SK-N-SH treated with all-trans-retinoic acid at 6 μM for 48 hours (cell line): ENCODE measurements around the gene PSMB5.

ENCODE experiments used
- ATAC-seq: fragments of 200-7000 bp; cut with Tn5 transposase; 3 replicates; pipeline ENCODE4 v1.9.1; 2020; ENCODE audit warnings: mild to moderate bottlenecking, moderate library complexity
- ARNTL ChIP-seq: fragments of 450-650 bp; formaldehyde crosslinking; IDR thresholded peaks from 2 replicates; pipeline ENCODE4 v1.5.0; 2020; ENCODE audit warnings: low read depth, mild to moderate bottlenecking, moderate library complexity, borderline replicate concordance
- BACH2 ChIP-seq: fragments of 250-450 bp; sonication (Bioruptor Pico); IDR thresholded peaks from 2 replicates; pipeline ENCODE4 v1.9.0; 2021; ENCODE audit warnings: mild to moderate bottlenecking, borderline replicate concordance
- CSDC2 ChIP-seq: fragments of 250-450 bp; sonication (Bioruptor Pico); IDR thresholded peaks from 2 replicates; pipeline ENCODE4 v1.5.0; 2020; ENCODE audit warnings: mild to moderate bottlenecking, moderate library complexity
- CSRNP3 ChIP-seq: fragments of 250-450 bp; sonication (Bioruptor Pico); IDR thresholded peaks from 2 replicates; pipeline ENCODE4 v1.5.1; 2021; ENCODE audit warnings: mild to moderate bottlenecking, moderate library complexity
- ESRRG ChIP-seq: fragments of 250-450 bp; sonication (Bioruptor Pico); IDR thresholded peaks from 2 replicates; pipeline ENCODE4 v1.6.1; 2021; ENCODE audit warnings: mild to moderate bottlenecking
- GLIS3 ChIP-seq: fragments of 250-450 bp; sonication (Bioruptor Pico); IDR thresholded peaks from 2 replicates; pipeline ENCODE4 v1.5.0; 2020; ENCODE audit warnings: mild to moderate bottlenecking, moderate library complexity
- OSR1 ChIP-seq: fragments of 250-450 bp; sonication (Bioruptor Pico); IDR thresholded peaks from 2 replicates; pipeline ENCODE4 v1.8.0; 2022; ENCODE audit warnings: moderate library complexity, mild to moderate bottlenecking, inconsistent platforms
- PATZ1 ChIP-seq: fragments of 250-450 bp; sonication (Bioruptor Pico); IDR thresholded peaks from 2 replicates; pipeline ENCODE4 v1.8.0; 2020; ENCODE audit warnings: mild to moderate bottlenecking, moderate library complexity, borderline replicate concordance
- PPARA ChIP-seq: fragments of 250-450 bp; sonication (Bioruptor Pico); IDR thresholded peaks from 2 replicates; pipeline ENCODE4 v1.5.0; 2020; ENCODE audit warnings: mild to moderate bottlenecking, borderline replicate concordance
- RARB ChIP-seq: fragments of 250-450 bp; sonication (Bioruptor Pico); IDR thresholded peaks from 2 replicates; pipeline ENCODE4 v1.8.0; 2021; ENCODE audit warnings: mild to moderate bottlenecking, moderate library complexity
- SNAI2 ChIP-seq: fragments of 250-450 bp; sonication (Bioruptor Pico); IDR thresholded peaks from 2 replicates; pipeline ENCODE4 v1.5.0; 2020; ENCODE audit warnings: mild to moderate bottlenecking, moderate library complexity
- TCF4 ChIP-seq: fragments of 250-450 bp; sonication (Bioruptor Pico); IDR thresholded peaks from 2 replicates; pipeline ENCODE4 v1.8.0; 2021; ENCODE audit warnings: mild to moderate bottlenecking, moderate library complexity, borderline replicate concordance
- TSHZ2 ChIP-seq: fragments of 250-450 bp; sonication (Bioruptor Pico); IDR thresholded peaks from 2 replicates; pipeline ENCODE4 v1.5.0; 2020; ENCODE audit warnings: mild to moderate bottlenecking, moderate library complexity
- ZC3H10 ChIP-seq: fragments of 250-450 bp; sonication (Bioruptor Pico); IDR thresholded peaks from 2 replicates; pipeline ENCODE4 v1.5.1; 2021; ENCODE audit warnings: mild to moderate bottlenecking, moderate library complexity
- ZFP3 ChIP-seq: fragments of 250-450 bp; sonication (Bioruptor Pico); IDR thresholded peaks from 2 replicates; pipeline ENCODE4 v1.5.0; 2020; ENCODE audit warnings: mild to moderate bottlenecking, moderate library complexity
- ZFP30 ChIP-seq: fragments of 450-650 bp; formaldehyde crosslinking; IDR thresholded peaks from 2 replicates; pipeline ENCODE4 v1.5.0; 2022; ENCODE audit warnings: mild to moderate bottlenecking, moderate library complexity
- ZNF565 ChIP-seq: fragments of 450-650 bp; formaldehyde crosslinking; conservative IDR thresholded peaks from 2 replicates; pipeline ENCODE4 v1.5.0; 2020; ENCODE audit warnings: low read depth, mild to moderate bottlenecking, moderate library complexity
- ZNF8 ChIP-seq: fragments of 450-650 bp; formaldehyde crosslinking; IDR thresholded peaks from 2 replicates; pipeline ENCODE4 v1.5.0; 2020; ENCODE audit warnings: mild to moderate bottlenecking, moderate library complexity
- TF ChIP-seq, protein P1 (sequence below): fragments of 250-450 bp; sonication (Bioruptor Pico); IDR thresholded peaks from 2 replicates; pipeline ENCODE4 v1.5.1; 2020; ENCODE audit warnings: low read depth, mild to moderate bottlenecking, moderate library complexity
- TF ChIP-seq, protein P2 (sequence below): fragments of 250-450 bp; sonication (Bioruptor Pico); IDR thresholded peaks from 2 replicates; pipeline ENCODE4 v1.8.0; 2021; ENCODE audit warnings: low read depth, mild to moderate bottlenecking, moderate library complexity, borderline replicate concordance

Gene PSMB5

DNA sequence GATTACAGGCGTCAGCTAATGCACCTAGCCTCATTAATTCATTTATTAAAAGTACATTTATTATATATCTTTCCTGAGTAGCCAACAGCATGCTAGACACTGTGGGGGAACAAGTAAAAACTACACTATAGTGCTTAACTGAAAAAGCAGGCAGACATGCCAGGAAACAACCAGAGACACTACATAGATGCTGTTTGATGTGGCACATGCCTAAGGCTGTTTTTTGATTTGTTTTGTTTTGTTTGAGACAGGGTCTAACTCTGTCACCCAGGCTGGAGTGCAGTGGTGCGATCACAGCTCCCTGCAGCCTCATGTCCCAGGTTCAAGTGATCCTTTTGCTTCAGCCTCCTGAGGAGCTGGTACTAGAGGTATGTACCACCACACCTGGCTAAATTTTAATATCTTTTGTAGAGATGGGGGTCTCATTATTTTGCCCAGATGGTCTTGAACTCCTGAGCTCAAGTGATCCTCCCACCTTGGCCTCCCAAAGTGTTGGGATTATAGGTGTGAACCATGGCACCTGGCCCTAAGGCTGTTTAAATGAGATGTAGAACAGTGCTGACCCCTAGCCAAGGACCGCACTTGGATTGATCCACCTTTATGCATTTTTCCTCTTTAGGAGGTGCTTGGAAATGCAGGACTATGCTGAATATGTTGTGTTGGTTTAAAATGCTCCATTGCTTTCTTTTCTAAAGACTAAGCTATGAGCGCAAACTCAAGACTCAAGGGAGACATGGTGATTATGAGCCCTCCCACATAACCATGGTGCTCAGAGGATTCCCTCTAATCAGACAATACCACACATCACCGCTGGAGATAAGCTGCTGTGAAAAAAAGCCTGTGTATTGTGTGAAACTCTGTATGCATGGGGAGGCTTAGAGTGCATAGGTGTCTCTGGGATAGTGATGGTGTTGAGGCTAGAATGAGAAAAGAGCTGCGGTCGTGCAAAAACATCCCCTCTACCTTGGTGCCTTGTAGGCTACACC lies 14.3 kb downstream of the PSMB5 start:
- TF ChIP-seq ARNTL (CRISPR knock-in tag) (no peak), RARB (no peak), ZFP3 (CRISPR knock-in tag) (no peak), OSR1 (CRISPR knock-in tag) (no peak), SNAI2 (CRISPR knock-in tag) (no peak), ZNF8 (CRISPR knock-in tag) (no peak), BACH2 (CRISPR knock-in tag) (no peak), ZC3H10 (CRISPR knock-in tag) (no peak), PPARA (CRISPR knock-in tag) (no peak), GLIS3 (no peak)
- TF ChIP-seq, protein P1, sequence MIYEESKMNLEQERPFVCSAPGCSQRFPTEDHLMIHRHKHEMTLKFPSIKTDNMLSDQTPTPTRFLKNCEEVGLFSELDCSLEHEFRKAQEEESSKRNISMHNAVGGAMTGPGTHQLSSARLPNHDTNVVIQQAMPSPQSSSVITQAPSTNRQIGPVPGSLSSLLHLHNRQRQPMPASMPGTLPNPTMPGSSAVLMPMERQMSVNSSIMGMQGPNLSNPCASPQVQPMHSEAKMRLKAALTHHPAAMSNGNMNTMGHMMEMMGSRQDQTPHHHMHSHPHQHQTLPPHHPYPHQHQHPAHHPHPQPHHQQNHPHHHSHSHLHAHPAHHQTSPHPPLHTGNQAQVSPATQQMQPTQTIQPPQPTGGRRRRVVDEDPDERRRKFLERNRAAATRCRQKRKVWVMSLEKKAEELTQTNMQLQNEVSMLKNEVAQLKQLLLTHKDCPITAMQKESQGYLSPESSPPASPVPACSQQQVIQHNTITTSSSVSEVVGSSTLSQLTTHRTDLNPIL = no peak
- no peak for ATAC-seq

GRCh38 chr14:23018107-23018506 lies 16.6 kb downstream of the PSMB5 start:
- TF ChIP-seq PPARA (CRISPR knock-in tag) (no peak), ZNF565 (CRISPR knock-in tag) (no peak), SNAI2 (CRISPR knock-in tag) (no peak), ESRRG (no peak), TCF4 (CRISPR knock-in tag) (no peak), ARNTL (CRISPR knock-in tag) (no peak), TSHZ2 (CRISPR knock-in tag) (no peak), CSDC2 (no peak)
- TF ChIP-seq, protein P1 = no peak
- TF ChIP-seq, protein P2, sequence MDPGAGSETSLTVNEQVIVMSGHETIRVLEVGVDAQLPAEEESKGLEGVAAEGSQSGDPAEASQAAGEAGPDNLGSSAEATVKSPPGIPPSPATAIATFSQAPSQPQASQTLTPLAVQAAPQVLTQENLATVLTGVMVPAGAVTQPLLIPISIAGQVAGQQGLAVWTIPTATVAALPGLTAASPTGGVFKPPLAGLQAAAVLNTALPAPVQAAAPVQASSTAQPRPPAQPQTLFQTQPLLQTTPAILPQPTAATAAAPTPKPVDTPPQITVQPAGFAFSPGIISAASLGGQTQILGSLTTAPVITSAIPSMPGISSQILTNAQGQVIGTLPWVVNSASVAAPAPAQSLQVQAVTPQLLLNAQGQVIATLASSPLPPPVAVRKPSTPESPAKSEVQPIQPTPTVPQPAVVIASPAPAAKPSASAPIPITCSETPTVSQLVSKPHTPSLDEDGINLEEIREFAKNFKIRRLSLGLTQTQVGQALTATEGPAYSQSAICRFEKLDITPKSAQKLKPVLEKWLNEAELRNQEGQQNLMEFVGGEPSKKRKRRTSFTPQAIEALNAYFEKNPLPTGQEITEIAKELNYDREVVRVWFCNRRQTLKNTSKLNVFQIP = no peak
- ATAC-seq = no peak

DNA sequence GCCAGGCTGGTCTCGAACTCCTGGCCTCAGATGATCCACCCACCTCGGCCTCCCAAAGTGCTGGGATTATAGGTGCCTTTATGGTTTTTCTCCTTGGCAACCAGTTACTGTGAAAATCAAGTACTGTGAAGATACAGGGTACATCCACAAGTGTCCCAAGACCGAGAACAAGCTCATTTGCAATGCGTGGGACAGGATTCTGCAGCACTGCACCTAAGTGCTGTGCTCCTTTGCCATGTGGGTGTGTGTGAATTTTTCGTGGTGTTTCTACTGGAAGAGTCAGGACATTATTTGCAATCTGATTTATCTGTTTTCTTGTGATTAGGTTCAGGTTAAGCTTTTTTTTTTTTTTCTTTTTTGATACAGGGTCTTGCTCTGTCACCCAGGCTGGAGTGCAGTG lies 17.6 kb downstream of the PSMB5 start:
- no peak for ATAC-seq
- TF ChIP-seq GLIS3 (no peak), PPARA (CRISPR knock-in tag) (no peak), ZFP30 (CRISPR knock-in tag) (no peak), SNAI2 (CRISPR knock-in tag) (no peak), CSDC2 (no peak), RARB (no peak), TCF4 (CRISPR knock-in tag) (no peak), OSR1 (CRISPR knock-in tag) (no peak), ZNF8 (CRISPR knock-in tag) (no peak), ESRRG (no peak), CSRNP3 (CRISPR knock-in tag) (no peak), PATZ1 (CRISPR knock-in tag) (no peak), BACH2 (CRISPR knock-in tag) (no peak), ZC3H10 (CRISPR knock-in tag) (no peak), ARNTL (CRISPR knock-in tag) (no peak)
- TF ChIP-seq, protein P1 = no peak
- TF ChIP-seq, protein P2 = no peak
